ENCODE results near the gene PAX6.

The PAX6 gene

GRCh38 chr11:31808721-31809540, 2.2 kb downstream of the PAX6 start:
- CTCF ChIA-PET = interaction anchor here (1.1 to 4.1 kb wide), 5 partner anchors 8 to 14 kb away, joined by 4 to 19 read pairs (median 7); no protein-coding TSS in a partner anchor
- Histone ChIP-seq H3K4me1 (ENCODE audit: control extremely low read depth in 1 of 4, control insufficient read depth in 4 of 4, insufficient read depth in 4 of 4, low read length in 3 of 4) (peaks cover 5 to 62% (median 50%) of the 10 kb centered on the region in 4 experiments), H3K4me3 (ENCODE audit: control insufficient read depth in 1 of 7, extremely low read depth in 1 of 7, insufficient read depth in 4 of 7, low read depth in 2 of 7, low read length in 6 of 7) (no peak overlapping the region), H3K9me3 (ENCODE audit: control extremely low read depth in 1 of 5, control insufficient read depth in 4 of 5, insufficient read depth in 2 of 5, low read depth in 1 of 5, low read length in 4 of 5) (peaks cover 0 to 7% (median 0%) of the 10 kb centered on the region in 5 experiments), H3K27me3 (replicated peaks in 2 of 5; ENCODE audit: control insufficient read depth in 4 of 5, insufficient read depth in 5 of 5, low read length in 4 of 5) (peaks cover 19 to 100% (median 78%) of the 10 kb centered on the region in 5 experiments), H3K27ac (ENCODE audit: insufficient read depth in 1 of 2, low read depth in 1 of 2, low read length in 2 of 2, poor library complexity in 1 of 2, severe bottlenecking in 2 of 2) (no peak overlapping the region), H3K36me3 (ENCODE audit: control insufficient read depth in 4 of 4, insufficient read depth in 4 of 4, low read length in 3 of 4) (no peaks in the 10 kb centered on the region)
- peak in 1 of 3 donors; percentile 3 for DNase-seq
- WGBS (ENCODE audit: insufficient coverage) = 4% methylated on average over 8 of the region's 21 CpGs
- POLR2A ChIA-PET = no interaction called here

- 0% methylated on average over 1 of the region's 9 CpGs for WGBS (ENCODE audit: insufficient coverage)
- Histone ChIP-seq H3K4me3 (ENCODE audit: control insufficient read depth in 1 of 7, extremely low read depth in 1 of 7, insufficient read depth in 4 of 7, low read depth in 2 of 7, low read length in 6 of 7) (no peak overlapping the region), H3K9me3 (ENCODE audit: control extremely low read depth in 1 of 5, control insufficient read depth in 4 of 5, insufficient read depth in 2 of 5, low read depth in 1 of 5, low read length in 4 of 5) (peaks cover 0 to 7% (median 0%) of the 10 kb centered on the region in 5 experiments), H3K4me1 (ENCODE audit: control extremely low read depth in 1 of 4, control insufficient read depth in 4 of 4, insufficient read depth in 4 of 4, low read length in 3 of 4) (peaks cover 5 to 61% (median 47%) of the 10 kb centered on the region in 4 experiments), H3K36me3 (ENCODE audit: control insufficient read depth in 4 of 4, insufficient read depth in 4 of 4, low read length in 3 of 4) (no peaks in the 10 kb centered on the region), H3K27ac (ENCODE audit: insufficient read depth in 1 of 2, low read depth in 1 of 2, low read length in 2 of 2, poor library complexity in 1 of 2, severe bottlenecking in 2 of 2) (no peak overlapping the region), H3K27me3 (replicated peaks in 2 of 5; ENCODE audit: control insufficient read depth in 4 of 5, insufficient read depth in 5 of 5, low read length in 4 of 5) (peaks cover 22 to 100% (median 82%) of the 10 kb centered on the region in 5 experiments)
- ChIA-PET CTCF (interaction anchor here (1.1 to 4.1 kb wide), 6 partner anchors 7 to 15 kb away, joined by 4 to 19 read pairs (median 7); no protein-coding TSS in a partner anchor), POLR2A (interaction anchor here (0.6 kb wide), 2 partner anchors 14 to 119 kb away, joined by 3 to 11 read pairs; no protein-coding TSS in a partner anchor)
- DNase-seq = peak in 1 of 3 donors; percentile 3
Measured at GRCh38 chr11:31807799-31808667, 3.1 kb downstream of the PAX6 start.

GRCh38 chr11:31806928-31807798, 4.0 kb downstream of the PAX6 start:
- H3K9me3 ChIP-seq (ENCODE audit: control extremely low read depth in 1 of 5, control insufficient read depth in 4 of 5, insufficient read depth in 2 of 5, low read depth in 1 of 5, low read length in 4 of 5) = peaks cover 0 to 10% (median 0%) of the 10 kb centered on the region in 5 experiments

DNA sequence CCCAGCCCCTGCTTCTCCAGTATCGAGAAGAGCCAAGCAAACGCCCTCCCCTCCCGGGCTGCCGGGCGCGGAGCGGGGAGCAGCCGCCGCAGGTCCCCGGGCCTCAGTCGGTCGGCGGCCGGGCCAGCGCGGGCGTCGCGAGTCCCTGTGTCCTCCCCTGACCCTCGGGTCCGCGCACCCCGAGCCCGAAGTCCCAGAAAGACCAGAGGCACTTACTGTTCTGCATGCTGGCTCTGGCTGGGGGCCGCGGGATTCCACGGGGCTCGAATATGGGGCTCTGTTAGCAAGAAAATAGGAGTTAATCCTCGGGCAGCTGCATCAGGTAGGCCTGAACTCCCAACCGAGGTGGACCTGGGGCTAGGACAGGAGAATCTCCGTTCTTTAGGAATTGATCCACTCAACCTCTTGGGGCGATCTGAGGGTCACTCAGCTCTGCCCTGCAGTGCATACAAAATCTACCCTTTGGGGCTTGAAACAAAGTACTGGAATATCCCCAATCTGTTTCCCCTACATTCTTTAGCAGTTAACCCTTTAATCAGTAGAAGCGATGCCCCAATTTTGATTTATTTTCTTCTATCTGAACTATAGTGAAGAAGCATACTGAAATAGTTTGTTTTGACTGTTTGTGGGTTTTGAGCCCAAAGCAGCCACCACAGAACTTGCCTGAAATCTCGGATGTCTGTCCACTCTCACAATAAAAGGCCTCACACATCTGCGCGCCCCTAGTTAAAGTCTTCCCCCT, 4.8 kb downstream of the PAX6 start:
- peaks cover 34 to 100% (median 80%) of the 10 kb centered on the region in 5 experiments for H3K27me3 ChIP-seq (replicated peaks in 2 of 5; ENCODE audit: control insufficient read depth in 4 of 5, insufficient read depth in 5 of 5, low read length in 4 of 5)
- POLR2A ChIA-PET = no interaction called here
- CTCF ChIA-PET = interaction anchor here (1.6 to 4.1 kb wide), 2 partner anchors 8 to 17 kb away, joined by 5 to 14 read pairs; no protein-coding TSS in a partner anchor
- DNase-seq = peak in 1 of 3 donors; percentile 1
- H3K4me3 ChIP-seq (ENCODE audit: control insufficient read depth in 1 of 7, extremely low read depth in 1 of 7, insufficient read depth in 4 of 7, low read depth in 2 of 7, low read length in 6 of 7) = no peak overlapping the region
- H3K27ac ChIP-seq (ENCODE audit: insufficient read depth in 1 of 2, low read depth in 1 of 2, low read length in 2 of 2, poor library complexity in 1 of 2, severe bottlenecking in 2 of 2) = no peak overlapping the region
- WGBS (ENCODE audit: insufficient coverage) = 8% methylated on average over 34 of the region's 36 CpGs
- H3K4me1 ChIP-seq (ENCODE audit: control extremely low read depth in 1 of 4, control insufficient read depth in 4 of 4, insufficient read depth in 4 of 4, low read length in 3 of 4) = peaks cover 5 to 47% (median 34%) of the 10 kb centered on the region in 4 experiments
- no peaks in the 10 kb centered on the region for H3K36me3 ChIP-seq (ENCODE audit: control insufficient read depth in 4 of 4, insufficient read depth in 4 of 4, low read length in 3 of 4)
- H3K9me3 ChIP-seq (ENCODE audit: control extremely low read depth in 1 of 5, control insufficient read depth in 4 of 5, insufficient read depth in 2 of 5, low read depth in 1 of 5, low read length in 4 of 5) = peaks cover 0 to 10% (median 0%) of the 10 kb centered on the region in 5 experiments

More at GRCh38 chr11:31806928-31807798, 4.0 kb downstream of the PAX6 start:
- POLR2A ChIA-PET = no interaction called here
- H3K4me1 ChIP-seq (ENCODE audit: control extremely low read depth in 1 of 4, control insufficient read depth in 4 of 4, insufficient read depth in 4 of 4, low read length in 3 of 4) = peaks cover 5 to 54% (median 38%) of the 10 kb centered on the region in 4 experiments
- no peaks in the 10 kb centered on the region for H3K36me3 ChIP-seq (ENCODE audit: control insufficient read depth in 4 of 4, insufficient read depth in 4 of 4, low read length in 3 of 4)
- H3K4me3 ChIP-seq (ENCODE audit: control insufficient read depth in 1 of 7, extremely low read depth in 1 of 7, insufficient read depth in 4 of 7, low read depth in 2 of 7, low read length in 6 of 7) = no peak overlapping the region
- peaks cover 27 to 99% (median 79%) of the 10 kb centered on the region in 5 experiments for H3K27me3 ChIP-seq (replicated peaks in 2 of 5; ENCODE audit: control insufficient read depth in 4 of 5, insufficient read depth in 5 of 5, low read length in 4 of 5)
- peak in 1 of 3 donors; percentile 6 for DNase-seq
- WGBS (ENCODE audit: insufficient coverage) = 13% methylated on average over 9 of the region's 13 CpGs
- H3K27ac ChIP-seq (ENCODE audit: insufficient read depth in 1 of 2, low read depth in 1 of 2, low read length in 2 of 2, poor library complexity in 1 of 2, severe bottlenecking in 2 of 2) = no peak overlapping the region
- CTCF ChIA-PET = interaction anchor here (1.6 to 4.1 kb wide), 4 partner anchors 9 to 16 kb away, joined by 5 to 19 read pairs (median 10); no protein-coding TSS in a partner anchor

DNA sequence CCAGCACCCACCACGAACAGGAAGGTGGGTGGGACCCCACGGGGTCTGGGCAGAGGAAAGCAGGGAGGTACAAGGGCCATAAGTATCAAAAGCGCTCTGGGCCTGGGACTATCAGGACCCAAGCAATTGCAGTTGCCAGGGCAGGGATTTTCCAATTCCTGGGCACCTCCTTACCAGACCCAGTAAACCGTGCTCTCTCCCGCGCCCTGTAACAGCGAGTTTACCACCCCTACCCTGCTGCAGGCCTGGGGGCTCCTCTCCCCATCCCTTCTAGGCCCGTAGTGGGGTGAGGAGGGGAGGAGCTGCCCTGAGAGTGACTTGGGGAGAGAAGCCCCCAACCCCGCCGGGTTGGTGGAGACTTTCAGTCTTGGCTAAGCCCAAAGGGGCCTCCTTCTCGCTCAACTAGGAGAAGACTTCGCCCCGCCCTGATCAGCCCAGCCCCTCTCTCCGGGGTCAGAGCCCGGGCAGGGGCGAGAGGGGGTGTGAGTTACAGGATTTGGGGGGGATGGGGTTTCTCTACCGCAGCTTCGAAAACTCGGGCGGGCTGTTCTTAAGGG, 5.4 kb downstream of the PAX6 start:
- peaks cover 0 to 10% (median 0%) of the 10 kb centered on the region in 5 experiments for H3K9me3 ChIP-seq (ENCODE audit: control extremely low read depth in 1 of 5, control insufficient read depth in 4 of 5, insufficient read depth in 2 of 5, low read depth in 1 of 5, low read length in 4 of 5)
- DNase-seq = peak in 1 of 3 donors; percentile 2
- peaks cover 40 to 100% (median 82%) of the 10 kb centered on the region in 5 experiments for H3K27me3 ChIP-seq (replicated peaks in 2 of 5; ENCODE audit: control insufficient read depth in 4 of 5, insufficient read depth in 5 of 5, low read length in 4 of 5)
- POLR2A ChIA-PET = no interaction called here
- 0% methylated on average over 10 of the region's 20 CpGs for WGBS (ENCODE audit: insufficient coverage)
- H3K27ac ChIP-seq (ENCODE audit: insufficient read depth in 1 of 2, low read depth in 1 of 2, low read length in 2 of 2, poor library complexity in 1 of 2, severe bottlenecking in 2 of 2) = no peak overlapping the region
- CTCF ChIA-PET = no interaction called here
- H3K36me3 ChIP-seq (ENCODE audit: control insufficient read depth in 4 of 4, insufficient read depth in 4 of 4, low read length in 3 of 4) = no peaks in the 10 kb centered on the region
- H3K4me1 ChIP-seq (ENCODE audit: control extremely low read depth in 1 of 4, control insufficient read depth in 4 of 4, insufficient read depth in 4 of 4, low read length in 3 of 4) = peaks cover 3 to 41% (median 28%) of the 10 kb centered on the region in 4 experiments
- no peak overlapping the region for H3K4me3 ChIP-seq (ENCODE audit: control insufficient read depth in 1 of 7, extremely low read depth in 1 of 7, insufficient read depth in 4 of 7, low read depth in 2 of 7, low read length in 6 of 7)

Measured in common myeloid progenitor, CD34-positive (primary cell).